ENCODE results near the gene KCNJ6. TPM values are rescaled to one million over a fixed set of nuclear protein-coding genes. Genes with fewer than 3 reads are reported as not detected.

Gene KCNJ6
- total and polyA plus RNA-seq, 9 of the 15 experiments (the other 6 are each of a cell fraction or from before 2014, with no cell fraction given), result 0.06 to 0.21 (median 0.13) TPM; not detected in 1

DNA sequence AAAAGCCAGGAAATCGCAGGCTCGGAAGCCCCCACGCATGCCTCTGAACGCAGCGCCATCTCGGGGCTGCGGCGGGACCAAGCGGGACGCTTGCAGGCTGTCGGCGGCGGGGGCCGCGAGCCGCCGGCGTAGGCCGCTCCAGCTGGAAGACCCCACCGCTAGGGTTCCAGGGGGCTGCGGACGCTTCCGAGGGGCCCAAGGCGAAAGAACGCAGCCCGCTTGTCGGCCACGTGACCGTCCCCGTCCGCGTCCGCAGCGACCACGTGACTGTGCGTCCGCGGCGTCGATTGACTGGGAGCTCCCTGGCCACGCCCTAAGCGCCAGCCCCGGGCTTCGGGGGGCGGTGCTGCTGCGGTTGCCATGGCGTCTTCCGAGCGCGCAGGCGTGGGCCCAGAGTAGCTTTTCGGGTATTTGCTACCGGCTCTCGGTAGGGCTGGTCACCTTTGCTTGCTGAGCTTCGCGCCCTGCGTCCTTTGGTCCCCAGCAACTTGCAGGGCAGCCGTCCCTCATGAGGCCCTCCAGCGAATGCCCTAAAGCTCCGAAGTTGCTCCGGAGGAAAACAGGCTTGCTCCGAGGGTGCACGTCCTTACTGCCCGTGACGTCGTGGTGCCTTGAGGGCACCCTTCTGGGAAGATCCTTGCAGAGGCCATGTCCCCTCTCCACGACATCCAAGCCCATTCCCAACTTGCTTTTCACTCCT, 352.5 kb downstream of the KCNJ6 start (continued):
- TF ChIP-seq NR2C1 (IDR thresholded peaks at IDR 0.05), result no peak
- no peak for TF ChIP-seq NR2C1 (tag; IDR thresholded peaks at IDR 0.05)
- no peak for TF ChIP-seq KDM1A (IDR thresholded peaks at IDR 0.05)
- no peak for TF ChIP-seq CAMTA2 (CRISPR knock-in tag; conservative IDR thresholded peaks at IDR 0.05)
- peak; percentile 69; the same call in 1 of the 2 replicates for TF ChIP-seq ZNF41 (CRISPR knock-in tag; conservative IDR thresholded peaks at IDR 0.05)
- TF ChIP-seq MEIS2 (IDR thresholded peaks at IDR 0.05; ENCODE audit: partially characterized antibody), result peak; percentile 81
- no peak for TF ChIP-seq RFX5 (IDR thresholded peaks at IDR 0.05; ENCODE audit: low read depth, low read length)
- TF ChIP-seq KLF6 (CRISPR knock-in tag; IDR thresholded peaks at IDR 0.05; ENCODE audit: borderline replicate concordance), result no peak
- peak; percentile 46; the same call in 1 of the 2 replicates for TF ChIP-seq HDAC2 (IDR thresholded peaks at IDR 0.05)
- no peak for TF ChIP-seq MCM2 (IDR thresholded peaks at IDR 0.05; ENCODE audit: low read depth)
- TF ChIP-seq SIN3A (IDR thresholded peaks at IDR 0.05; ENCODE audit: borderline replicate concordance in 2 of 2, control insufficient read depth in 1 of 2, low read depth in 2 of 2, low read length in 2 of 2), result peak in 1 of 2 experiments; percentile 67; a peak in 1 of 4 replicates
- TF ChIP-seq, protein P1, sequence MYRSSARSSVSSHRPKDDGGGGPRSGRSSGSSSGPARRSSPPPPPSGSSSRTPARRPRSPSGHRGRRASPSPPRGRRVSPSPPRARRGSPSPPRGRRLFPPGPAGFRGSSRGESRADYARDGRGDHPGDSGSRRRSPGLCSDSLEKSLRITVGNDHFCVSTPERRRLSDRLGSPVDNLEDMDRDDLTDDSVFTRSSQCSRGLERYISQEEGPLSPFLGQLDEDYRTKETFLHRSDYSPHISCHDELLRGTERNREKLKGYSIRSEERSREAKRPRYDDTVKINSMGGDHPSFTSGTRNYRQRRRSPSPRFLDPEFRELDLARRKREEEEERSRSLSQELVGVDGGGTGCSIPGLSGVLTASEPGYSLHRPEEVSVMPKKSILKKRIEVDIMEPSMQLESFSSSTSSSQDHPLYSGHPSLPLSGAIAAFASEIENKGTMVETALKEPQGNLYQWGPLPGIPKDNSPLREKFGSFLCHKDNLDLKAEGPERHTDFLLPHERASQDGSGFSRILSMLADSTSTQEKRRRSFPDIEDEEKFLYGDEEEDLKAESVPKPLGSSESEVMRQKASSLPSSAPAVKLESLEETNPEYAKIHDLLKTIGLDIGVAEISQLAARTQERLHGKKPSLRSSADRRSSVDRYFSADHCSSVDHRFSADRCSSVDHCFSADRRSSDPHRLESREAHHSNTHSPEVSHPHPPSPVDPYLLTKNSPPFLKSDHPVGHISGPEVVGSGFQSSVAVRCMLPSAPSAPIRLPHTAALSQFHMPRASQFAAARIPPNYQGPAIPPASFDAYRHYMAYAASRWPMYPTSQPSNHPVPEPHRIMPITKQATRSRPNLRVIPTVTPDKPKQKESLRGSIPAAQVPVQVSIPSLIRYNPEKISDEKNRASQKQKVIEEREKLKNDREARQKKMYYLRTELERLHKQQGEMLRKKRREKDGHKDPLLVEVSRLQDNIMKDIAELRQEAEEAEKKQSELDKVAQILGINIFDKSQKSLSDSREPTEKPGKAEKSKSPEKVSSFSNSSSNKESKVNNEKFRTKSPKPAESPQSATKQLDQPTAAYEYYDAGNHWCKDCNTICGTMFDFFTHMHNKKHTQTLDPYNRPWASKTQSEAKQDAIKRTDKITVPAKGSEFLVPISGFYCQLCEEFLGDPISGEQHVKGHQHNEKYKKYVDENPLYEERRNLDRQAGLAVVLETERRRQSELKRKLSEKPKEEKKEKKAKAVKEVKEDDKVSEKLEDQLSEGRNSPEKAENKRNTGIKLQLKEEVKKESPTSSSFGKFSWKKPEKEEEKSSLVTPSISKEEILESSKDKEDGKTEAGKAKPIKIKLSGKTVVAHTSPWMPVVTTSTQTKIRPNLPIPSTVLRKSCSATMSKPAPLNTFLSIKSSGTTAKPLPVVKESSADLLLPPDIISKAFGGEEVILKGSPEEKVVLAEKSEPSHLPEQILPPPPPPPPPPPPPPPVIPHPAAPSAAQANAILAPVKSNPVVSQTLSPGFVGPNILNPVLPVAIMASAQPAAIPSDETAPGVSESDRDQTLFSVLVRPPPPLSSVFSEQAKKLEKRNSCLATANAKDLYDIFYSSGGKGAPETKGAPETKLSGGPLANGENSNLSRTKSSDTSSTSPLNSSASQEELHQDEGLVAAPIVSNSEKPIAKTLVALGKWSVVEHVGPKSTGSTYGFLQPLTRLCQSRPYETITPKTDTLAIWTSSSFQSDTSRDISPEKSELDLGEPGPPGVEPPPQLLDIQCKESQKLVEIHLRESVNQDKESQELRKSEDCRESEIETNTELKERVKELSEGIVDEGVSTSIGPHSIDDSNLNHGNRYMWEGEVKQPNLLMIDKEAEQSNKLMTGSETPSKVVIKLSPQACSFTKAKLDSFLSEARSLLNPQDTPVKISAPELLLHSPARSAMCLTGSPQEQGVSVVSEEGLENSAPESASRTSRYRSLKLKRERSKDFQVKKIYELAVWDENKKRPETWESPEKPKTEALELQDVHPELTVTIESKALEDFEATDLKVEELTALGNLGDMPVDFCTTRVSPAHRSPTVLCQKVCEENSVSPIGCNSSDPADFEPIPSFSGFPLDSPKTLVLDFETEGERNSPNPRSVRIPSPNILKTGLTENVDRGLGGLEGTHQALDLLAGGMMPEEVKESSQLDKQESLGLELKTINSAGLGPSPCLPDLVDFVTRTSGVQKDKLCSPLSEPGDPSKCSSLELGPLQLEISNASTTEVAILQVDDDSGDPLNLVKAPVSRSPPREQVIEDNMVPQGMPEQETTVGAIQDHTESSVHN (IDR thresholded peaks at IDR 0.05; ENCODE audit: borderline replicate concordance in 1 of 2, low read depth in 1 of 2), result no peak
- peak; percentile 94 for TF ChIP-seq CBX1 (IDR thresholded peaks at IDR 0.05; ENCODE audit: low read depth)
- TF ChIP-seq, protein P2, sequence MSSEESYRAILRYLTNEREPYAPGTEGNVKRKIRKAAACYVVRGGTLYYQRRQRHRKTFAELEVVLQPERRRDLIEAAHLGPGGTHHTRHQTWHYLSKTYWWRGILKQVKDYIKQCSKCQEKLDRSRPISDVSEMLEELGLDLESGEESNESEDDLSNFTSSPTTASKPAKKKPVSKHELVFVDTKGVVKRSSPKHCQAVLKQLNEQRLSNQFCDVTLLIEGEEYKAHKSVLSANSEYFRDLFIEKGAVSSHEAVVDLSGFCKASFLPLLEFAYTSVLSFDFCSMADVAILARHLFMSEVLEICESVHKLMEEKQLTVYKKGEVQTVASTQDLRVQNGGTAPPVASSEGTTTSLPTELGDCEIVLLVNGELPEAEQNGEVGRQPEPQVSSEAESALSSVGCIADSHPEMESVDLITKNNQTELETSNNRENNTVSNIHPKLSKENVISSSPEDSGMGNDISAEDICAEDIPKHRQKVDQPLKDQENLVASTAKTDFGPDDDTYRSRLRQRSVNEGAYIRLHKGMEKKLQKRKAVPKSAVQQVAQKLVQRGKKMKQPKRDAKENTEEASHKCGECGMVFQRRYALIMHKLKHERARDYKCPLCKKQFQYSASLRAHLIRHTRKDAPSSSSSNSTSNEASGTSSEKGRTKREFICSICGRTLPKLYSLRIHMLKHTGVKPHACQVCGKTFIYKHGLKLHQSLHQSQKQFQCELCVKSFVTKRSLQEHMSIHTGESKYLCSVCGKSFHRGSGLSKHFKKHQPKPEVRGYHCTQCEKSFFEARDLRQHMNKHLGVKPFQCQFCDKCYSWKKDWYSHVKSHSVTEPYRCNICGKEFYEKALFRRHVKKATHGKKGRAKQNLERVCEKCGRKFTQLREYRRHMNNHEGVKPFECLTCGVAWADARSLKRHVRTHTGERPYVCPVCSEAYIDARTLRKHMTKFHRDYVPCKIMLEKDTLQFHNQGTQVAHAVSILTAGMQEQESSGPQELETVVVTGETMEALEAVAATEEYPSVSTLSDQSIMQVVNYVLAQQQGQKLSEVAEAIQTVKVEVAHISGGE (CRISPR knock-in tag; IDR thresholded peaks at IDR 0.05), result no peak
- no peak for TF ChIP-seq SNRNP70 (optimal IDR thresholded peaks at IDR 0.05; ENCODE audit: low read depth, low read length)
- peak in 1 of 2 experiments; percentile 80; a peak in 2 of 4 replicates for TF ChIP-seq FOXK2 (conservative IDR thresholded peaks at IDR 0.05 in 1 of 2, IDR thresholded peaks at IDR 0.05 in 1 of 2; ENCODE audit: low read depth in 2 of 2)

Data from K562 (cell line).